Hepatocyte (in vitro differentiated cells): ENCODE data around the gene NSUN6. TPM values are rescaled to one million over a fixed set of nuclear protein-coding genes. Genes with fewer than 3 reads are reported as not detected.

Source experiments
- DNase-seq: peaks from one replicate; pipeline ENCODE4 v3.0.0-alpha.2; 2016; ENCODE audit warnings: low spot score
- H2AFZ ChIP-seq: fragments of 200-600 bp; sonication (generic); 2 replicates; pipeline ENCODE4 v1.6.0; 2016; ENCODE audit warnings: antibody characterized with exemption, mild to moderate bottlenecking
- H3K27ac ChIP-seq: fragments of 200-600 bp; sonication (generic); 2 replicates; pipeline ENCODE4 v1.5.1; 2016; ENCODE audit warnings: mild to moderate bottlenecking
- H3K27me3 ChIP-seq: fragments of 200-600 bp; sonication (generic); 2 replicates; pipeline ENCODE4 v1.6.1; 2016
- H3K36me3 ChIP-seq: fragments of 200-600 bp; sonication (generic); replicated peaks from 2 replicates; pipeline ENCODE4 v1.5.1; 2016; ENCODE audit warnings: low read depth; ENCODE audit not compliant: insufficient read depth
- H3K4me1 ChIP-seq: fragments of 200-600 bp; sonication (generic); 2 replicates; pipeline ENCODE4 v1.5.1; 2016; ENCODE audit warnings: mild to moderate bottlenecking, moderate library complexity; ENCODE audit not compliant: insufficient read depth
- H3K4me2 ChIP-seq: fragments of 200-600 bp; sonication (generic); 2 replicates; pipeline ENCODE4 v1.6.0; 2016
- H3K4me3 ChIP-seq: fragments of 200-600 bp; sonication (generic); 2 replicates; pipeline ENCODE4 v1.5.1; 2016; ENCODE audit warnings: mild to moderate bottlenecking
- H3K79me2 ChIP-seq: fragments of 200-600 bp; sonication (generic); 2 replicates; pipeline ENCODE4 v1.6.0; 2017; ENCODE audit warnings: mild to moderate bottlenecking
- H3K9me2 ChIP-seq: fragments of 200-600 bp; sonication (generic); replicated peaks from 2 replicates; pipeline ENCODE4 v1.6.0; 2017; ENCODE audit warnings: mild to moderate bottlenecking; ENCODE audit not compliant: insufficient read depth
- H3K9me3 ChIP-seq: fragments of 200-600 bp; sonication (generic); 2 replicates; pipeline ENCODE4 v1.5.1; 2016; ENCODE audit warnings: low read depth, mild to moderate bottlenecking
- H4K20me1 ChIP-seq: fragments of 200-600 bp; sonication (generic); 2 replicates; pipeline ENCODE4 v1.6.0; 2016; ENCODE audit warnings: mild to moderate bottlenecking; ENCODE audit not compliant: insufficient read depth, poor library complexity, severe bottlenecking
- EZH2 ChIP-seq: fragments of 200-600 bp; sonication (generic); IDR thresholded peaks from 2 replicates; pipeline ENCODE4 v1.6.1; 2016; ENCODE audit warnings: antibody characterized with exemption, mild to moderate bottlenecking, borderline replicate concordance
- EZH2phosphoT487 ChIP-seq: fragments of 200-600 bp; sonication (generic); IDR thresholded peaks from one replicate; pipeline ENCODE4 v1.6.1; 2018; ENCODE audit warnings: antibody characterized with exemption, mild to moderate bottlenecking, low read depth, moderate library complexity; ENCODE audit not compliant: unreplicated experiment, severe bottlenecking
- WGBS: methylation state at CpG from one replicate; pipeline ENCODE4 v1.1.6; 2016; ENCODE audit warnings: low lambda C conversion rate; ENCODE audit errors: missing lambda C conversion rate; 5-methylcytosine and 5-hydroxymethylcytosine counted together
- polyA plus RNA-seq: library from polyadenylated mRNA; unstranded; fragments of >200 nt; fragmentation: Nextera tagmentation; extraction: Ambion mirVana; gene quantifications from 2 replicates; pipeline ENCODE4 v1.2.1, GENCODE V29; 2016
- total RNA-seq: library from RNA; depleted of rRNA; stranded (reverse); fragments of >200 nt; gene quantifications from 2 replicates; pipeline ENCODE4 v1.2.3, GENCODE V29; 2014
- TF ChIP-seq, protein P1 (sequence below): fragments of 200-600 bp; sonication (generic); IDR thresholded peaks from 2 replicates; pipeline ENCODE4 v1.5.1; 2016; ENCODE audit warnings: antibody characterized with exemption, mild to moderate bottlenecking; ENCODE audit not compliant: poor library complexity

The NSUN6 gene
- total and polyA plus RNA-seq, 2 experiments from 2014 or later: 12.2 to 14.6 TPM

- TF ChIP-seq EZH2 (no peak), EZH2phosphoT487 (no peak)
- TF ChIP-seq, protein P1, sequence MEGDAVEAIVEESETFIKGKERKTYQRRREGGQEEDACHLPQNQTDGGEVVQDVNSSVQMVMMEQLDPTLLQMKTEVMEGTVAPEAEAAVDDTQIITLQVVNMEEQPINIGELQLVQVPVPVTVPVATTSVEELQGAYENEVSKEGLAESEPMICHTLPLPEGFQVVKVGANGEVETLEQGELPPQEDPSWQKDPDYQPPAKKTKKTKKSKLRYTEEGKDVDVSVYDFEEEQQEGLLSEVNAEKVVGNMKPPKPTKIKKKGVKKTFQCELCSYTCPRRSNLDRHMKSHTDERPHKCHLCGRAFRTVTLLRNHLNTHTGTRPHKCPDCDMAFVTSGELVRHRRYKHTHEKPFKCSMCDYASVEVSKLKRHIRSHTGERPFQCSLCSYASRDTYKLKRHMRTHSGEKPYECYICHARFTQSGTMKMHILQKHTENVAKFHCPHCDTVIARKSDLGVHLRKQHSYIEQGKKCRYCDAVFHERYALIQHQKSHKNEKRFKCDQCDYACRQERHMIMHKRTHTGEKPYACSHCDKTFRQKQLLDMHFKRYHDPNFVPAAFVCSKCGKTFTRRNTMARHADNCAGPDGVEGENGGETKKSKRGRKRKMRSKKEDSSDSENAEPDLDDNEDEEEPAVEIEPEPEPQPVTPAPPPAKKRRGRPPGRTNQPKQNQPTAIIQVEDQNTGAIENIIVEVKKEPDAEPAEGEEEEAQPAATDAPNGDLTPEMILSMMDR: no peak
- DNase-seq: no peak
- H3K4me1 ChIP-seq: no peaks in the 10 kb centered on the region
Measured at GRCh38 chr10:18516851-18517250, 134.5 kb downstream of the NSUN6 start.

DNA sequence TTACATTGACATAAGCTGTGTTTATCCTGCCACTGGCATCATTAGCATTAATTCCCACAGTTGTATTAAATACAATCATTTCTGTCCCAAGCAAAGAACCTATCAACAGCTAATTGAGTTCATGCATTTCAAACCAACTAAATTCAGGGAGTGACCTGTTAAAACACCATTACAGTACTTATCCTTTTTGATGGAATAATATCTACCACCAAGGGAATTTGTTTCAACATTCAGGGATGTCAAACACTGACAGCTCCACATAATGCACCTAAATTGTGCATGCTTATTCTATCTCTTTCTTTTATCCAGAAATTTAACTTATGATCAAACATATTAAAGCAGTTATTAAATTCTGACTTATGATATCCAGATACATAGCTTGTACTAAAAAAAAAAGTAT, 136.8 kb downstream of the NSUN6 start:
- H3K9me3 ChIP-seq: no peaks in the 10 kb centered on the region
- no peak overlapping the region for H3K27ac ChIP-seq
- no peak overlapping the region for H3K4me3 ChIP-seq
- no peak overlapping the region for H2AFZ ChIP-seq
- H3K9me2 ChIP-seq: no peaks in the 10 kb centered on the region
- H3K27me3 ChIP-seq: no peaks in the 10 kb centered on the region
- TF ChIP-seq, protein P1: no peak
- no peak for TF ChIP-seq EZH2phosphoT487
- TF ChIP-seq EZH2: no peak
- H3K4me2 ChIP-seq: no peak overlapping the region
- H3K4me1 ChIP-seq: no peaks in the 10 kb centered on the region
- no peaks in the 10 kb centered on the region for H4K20me1 ChIP-seq
- H3K79me2 ChIP-seq: no peaks in the 10 kb centered on the region
- no peaks in the 10 kb centered on the region for H3K36me3 ChIP-seq
- no peak for DNase-seq

More at GRCh38 chr10:18516851-18517250, 134.5 kb downstream of the NSUN6 start:
- Histone ChIP-seq H3K4me2 (no peak overlapping the region), H3K27me3 (no peaks in the 10 kb centered on the region), H3K9me3 (no peaks in the 10 kb centered on the region), H4K20me1 (no peaks in the 10 kb centered on the region), H3K4me3 (no peak overlapping the region), H3K27ac (no peak overlapping the region), H3K9me2 (no peaks in the 10 kb centered on the region), H3K79me2 (no peaks in the 10 kb centered on the region), H2AFZ (no peak overlapping the region), H3K36me3 (no peaks in the 10 kb centered on the region)
- 78% methylated on average over 3 of the region's 3 CpGs for WGBS

DNA sequence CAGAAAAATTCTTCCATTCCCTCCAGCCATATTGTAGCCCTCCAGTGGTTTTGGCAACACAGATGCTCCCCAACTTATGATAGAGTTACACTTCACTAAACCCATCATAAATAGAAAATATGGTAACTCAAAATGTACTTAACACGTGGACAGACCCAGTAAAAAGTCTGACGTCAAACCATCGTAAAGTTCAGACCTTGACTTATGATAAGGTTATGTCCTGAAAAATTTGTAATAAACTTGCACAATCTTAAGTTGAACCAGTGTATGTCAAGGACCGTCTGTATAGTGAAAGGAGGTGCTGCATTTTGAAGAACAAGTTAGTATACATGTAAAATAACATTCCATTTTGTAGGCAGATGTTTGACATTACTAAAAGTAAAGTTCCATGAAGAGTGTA, 142.8 kb downstream of the NSUN6 start:
- 75% methylated on average over 4 of the region's 4 CpGs for WGBS
- DNase-seq: peak; percentile 21

More for the DNA sequence above, 142.8 kb downstream of the NSUN6 start:
- no peaks in the 10 kb centered on the region for H3K9me3 ChIP-seq
- H3K4me1 ChIP-seq: no peaks in the 10 kb centered on the region
- no peaks in the 10 kb centered on the region for H4K20me1 ChIP-seq
- no peak overlapping the region for H3K27ac ChIP-seq
- H3K79me2 ChIP-seq: no peaks in the 10 kb centered on the region
- H3K36me3 ChIP-seq: no peaks in the 10 kb centered on the region
- no peak overlapping the region for H3K4me3 ChIP-seq
- H3K4me2 ChIP-seq: no peak overlapping the region
- TF ChIP-seq EZH2phosphoT487 (no peak), EZH2 (no peak)
- TF ChIP-seq, protein P1: no peak
- H3K9me2 ChIP-seq: no peaks in the 10 kb centered on the region
- H3K27me3 ChIP-seq: no peaks in the 10 kb centered on the region
- H2AFZ ChIP-seq: no peak overlapping the region
